Fibroblast of skin of left quadriceps (primary cell): ENCODE measurements around the gene RPN2.
"Not testable (repeated sequence)": the region's sequence is repeated elsewhere in the genome, so short reads cannot be mapped to it uniquely, and the experiment has no call there.

Experiments
- DNase-seq, 2 experiments: peaks; one replicate each; pipeline ENCODE4 v3.0.0-alpha.2; 2013; ENCODE audit warnings: low read depth in 2 of 2

Gene RPN2

DNA sequence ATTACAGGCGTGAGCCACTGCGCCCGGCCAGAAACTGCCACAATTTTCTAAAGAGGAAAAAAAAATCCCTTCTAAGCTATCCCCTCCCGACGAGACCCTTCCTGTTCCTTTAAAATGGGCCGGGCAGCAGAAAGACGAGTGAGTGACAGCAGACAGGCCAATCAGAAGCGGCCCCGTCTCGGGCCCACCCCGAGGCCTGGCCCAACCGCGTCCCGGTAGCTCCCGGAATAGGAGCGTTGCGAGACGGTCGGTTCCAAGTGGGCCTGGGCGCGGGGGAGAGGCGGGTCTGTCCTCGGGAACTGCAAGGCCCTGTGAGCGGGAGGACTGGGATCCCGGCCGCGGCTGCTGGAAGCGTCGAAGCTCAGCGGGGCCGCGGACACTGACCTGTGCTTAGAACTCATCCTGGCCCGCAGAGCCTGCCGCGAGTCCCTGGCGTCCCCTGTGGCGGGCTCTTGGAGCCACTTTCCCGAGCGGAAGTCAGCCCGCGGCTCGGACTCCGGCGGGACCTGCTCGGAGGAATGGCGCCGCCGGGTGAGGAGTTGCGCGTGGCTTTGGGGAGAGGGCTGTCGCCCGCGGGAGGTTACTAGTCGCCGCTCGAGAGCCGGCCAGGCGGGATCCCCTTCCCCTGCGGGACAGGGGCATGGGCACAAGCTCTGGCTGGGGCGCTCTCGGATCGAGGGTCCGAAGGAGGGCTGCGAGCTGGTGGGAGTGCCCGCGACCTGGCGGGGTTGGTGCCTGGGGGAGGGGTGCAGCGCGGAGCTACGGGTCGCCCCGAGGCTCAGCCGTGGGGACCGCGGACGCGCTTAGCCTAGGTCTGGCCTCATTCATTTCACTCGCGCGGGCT lies at the start of gene RPN2, which contains the start of gene MROH8:
TSS of gene RPN2 (plus strand) at position 492 of the 844 bp plus-strand sequence. CDS start at position 519, 27 bp downstream.
TSS of gene MROH8 (minus strand) at position 710 of the 844 bp plus-strand sequence.
- DNase-seq, result peak; percentile 96

DNA sequence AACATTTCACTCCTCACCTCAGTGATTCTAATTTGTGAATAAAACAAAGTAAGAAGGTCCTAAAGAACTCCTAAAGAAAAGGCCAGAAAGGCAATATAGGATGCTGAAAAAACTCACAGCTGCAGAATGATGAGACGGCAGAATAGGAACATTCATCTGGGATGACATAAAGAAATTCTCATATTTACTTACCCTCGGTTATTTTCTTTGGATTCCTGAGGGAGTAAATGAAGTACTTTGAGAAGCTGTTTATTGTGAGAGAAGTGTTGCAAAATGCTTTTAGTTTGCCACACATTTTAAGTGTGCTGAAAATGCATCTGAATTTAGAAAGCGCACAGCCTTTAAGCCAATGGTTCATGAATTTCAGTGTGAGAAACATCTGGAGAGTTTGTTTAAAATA lies 47.6 kb upstream of the RPN2 start:
- DNase-seq, result no peak

DNA sequence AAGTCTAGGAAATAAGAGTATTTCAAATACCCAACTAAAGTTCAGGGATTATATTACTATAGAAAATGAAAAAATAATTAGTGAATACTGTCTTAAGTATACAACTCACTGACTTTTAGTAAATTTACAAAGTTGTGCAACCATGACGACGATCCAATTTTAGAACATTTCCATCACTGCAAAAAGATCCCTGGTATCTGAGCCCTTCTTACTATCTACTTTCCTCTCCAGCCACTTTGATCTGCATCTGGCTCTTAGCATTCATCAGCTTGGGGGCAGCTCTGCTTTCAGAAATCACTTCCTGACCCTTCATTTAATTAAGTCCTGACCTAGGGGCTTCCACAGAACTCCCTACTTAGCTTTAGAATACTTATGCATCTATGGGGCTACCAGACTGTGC lies 45.2 kb upstream of the RPN2 start:
- no peak for DNase-seq

DNA sequence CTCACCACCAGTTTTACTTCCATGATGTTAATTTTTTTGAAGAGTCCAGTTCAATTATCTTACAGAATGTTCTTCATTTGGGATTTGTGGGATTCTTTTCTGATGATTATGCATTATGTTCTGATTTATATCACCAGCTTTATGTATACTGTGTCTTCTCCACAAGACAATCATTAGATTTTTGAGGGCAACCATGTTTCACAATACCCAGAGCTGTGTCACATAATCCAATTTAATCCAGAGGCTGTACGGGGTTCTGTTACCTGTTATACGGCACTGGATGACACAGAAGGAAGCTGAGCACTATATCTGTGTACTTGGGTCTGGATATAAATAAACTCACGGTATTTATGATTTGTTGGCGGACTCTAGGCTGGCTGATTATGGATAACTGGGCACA lies 41.6 kb upstream of the RPN2 start:
- DNase-seq, result no peak

DNA sequence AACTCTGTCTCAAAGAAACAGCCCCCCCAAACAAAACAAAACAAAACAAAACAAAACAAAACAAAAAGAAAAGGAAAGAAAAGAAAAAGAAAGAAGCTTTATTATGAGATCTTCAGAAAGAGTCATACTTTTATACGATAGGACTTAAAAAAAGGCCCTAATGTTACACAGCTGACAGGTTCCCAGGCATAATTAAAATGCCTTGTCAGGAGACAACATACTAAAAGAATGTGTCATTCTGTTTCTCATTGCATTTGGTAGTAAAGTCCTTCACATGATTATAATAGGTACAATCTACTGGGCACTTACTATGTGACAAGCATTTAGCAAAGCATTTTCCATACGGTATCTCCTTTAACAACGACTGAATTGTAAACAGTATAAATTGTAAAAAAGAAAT lies 36.4 kb upstream of the RPN2 start:
- no peak for DNase-seq

DNA sequence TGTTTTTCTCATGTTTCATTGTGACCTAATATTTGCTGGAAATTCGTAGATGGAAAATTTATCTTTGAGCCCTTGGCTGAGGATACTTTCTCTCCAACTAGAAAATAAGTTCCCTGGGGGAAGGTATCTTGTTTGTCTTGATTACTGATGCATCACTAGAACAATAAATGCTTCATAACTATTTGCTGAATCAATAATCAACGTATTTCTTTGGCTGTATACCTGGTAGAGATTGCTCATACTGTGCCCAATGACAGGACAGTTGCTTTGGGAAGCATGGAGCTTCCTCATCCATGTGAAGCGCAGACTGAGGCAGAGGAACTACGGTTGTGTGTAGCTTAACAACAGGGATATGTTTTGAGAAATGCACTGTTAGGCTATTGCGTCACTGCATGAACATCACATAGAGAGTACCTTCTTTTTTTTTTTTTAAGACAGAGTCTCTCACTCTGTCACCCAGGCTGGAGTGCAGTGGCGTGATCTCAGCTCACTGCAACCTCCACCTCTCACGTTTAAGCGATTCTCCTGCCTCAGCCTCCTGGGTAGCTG lies 34.2 kb upstream of the RPN2 start:
- no peak for DNase-seq

DNA sequence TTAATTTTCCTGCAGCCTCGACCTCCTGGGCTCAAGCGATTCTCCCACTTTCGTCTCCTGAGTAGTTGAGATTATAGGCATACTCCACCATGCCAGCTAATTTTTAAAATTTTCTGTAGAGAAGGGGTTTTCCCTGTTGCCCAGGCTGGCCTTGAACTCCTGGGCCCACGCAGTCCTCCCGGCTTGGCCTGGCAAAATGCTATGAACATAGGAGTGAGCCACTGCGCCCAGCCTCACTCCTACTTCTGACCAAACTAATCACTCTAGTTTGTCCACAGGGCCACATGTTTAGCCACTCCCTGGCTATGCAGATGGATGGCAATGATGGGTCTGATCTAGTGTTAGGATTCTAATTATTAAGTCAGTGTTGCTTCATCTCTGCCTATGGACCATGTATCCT lies 31.9 kb upstream of the RPN2 start:
- DNase-seq, result no peak

DNA sequence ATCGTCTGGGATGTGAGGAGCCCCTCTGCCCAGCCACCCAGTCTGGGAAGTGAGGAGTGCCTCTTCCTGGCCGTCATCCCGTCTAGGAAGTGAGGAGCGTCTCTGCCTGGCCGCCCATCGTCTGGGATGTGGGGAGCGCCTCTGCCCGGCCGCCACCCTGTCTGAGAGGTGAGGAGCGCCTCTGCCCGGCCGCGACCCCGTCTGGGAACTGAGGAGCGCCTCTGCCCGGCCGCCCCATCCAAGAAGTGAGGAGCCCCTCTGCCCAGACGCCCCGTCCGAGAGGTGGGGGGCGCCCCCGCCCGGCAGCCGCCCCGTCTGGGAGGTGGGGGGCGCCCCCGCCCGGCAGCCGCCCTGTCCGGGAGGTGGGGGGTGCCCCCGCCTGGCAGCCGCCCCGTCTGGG lies 28.3 kb upstream of the RPN2 start:
- DNase-seq, result not testable (repeated sequence)

DNA sequence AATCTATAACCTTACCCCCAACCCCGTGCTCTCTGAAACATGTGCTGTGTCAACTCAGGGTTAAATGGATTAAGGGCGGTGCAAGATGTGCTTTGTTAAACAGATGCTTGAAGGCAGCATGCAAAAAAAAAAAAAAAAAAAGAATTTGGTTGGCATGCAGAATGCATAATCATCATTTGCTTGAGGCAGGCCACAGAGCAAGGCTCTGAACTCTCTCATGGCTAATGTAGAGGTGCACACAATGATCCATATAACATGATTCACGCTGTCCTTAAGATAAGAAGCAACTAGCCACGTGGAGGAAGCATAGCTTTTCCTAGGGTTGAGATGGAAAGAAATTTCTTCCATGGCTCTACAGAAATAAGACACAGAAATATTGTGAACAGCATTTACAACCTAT lies 27.6 kb upstream of the RPN2 start:
- no peak for DNase-seq

DNA sequence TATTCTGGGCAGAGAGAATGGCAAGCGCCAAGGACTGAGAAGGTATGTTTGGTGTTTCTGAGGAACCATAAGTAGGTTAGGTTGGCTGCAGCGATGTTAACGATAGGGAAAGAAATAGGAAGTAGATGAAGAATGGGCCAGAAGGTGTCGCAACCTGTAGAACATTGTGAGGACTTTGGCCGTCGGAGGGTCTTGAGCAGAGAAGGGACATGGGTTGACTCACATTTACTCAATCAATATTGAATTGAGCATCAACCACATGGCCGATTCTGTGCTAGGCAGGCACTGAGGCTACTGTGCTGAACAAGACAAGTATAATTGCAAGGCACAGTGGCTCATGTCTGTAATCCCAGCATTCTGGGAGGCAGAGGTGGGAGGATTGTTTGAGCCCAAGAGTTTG lies 26.8 kb upstream of the RPN2 start:
- no peak for DNase-seq

DNA sequence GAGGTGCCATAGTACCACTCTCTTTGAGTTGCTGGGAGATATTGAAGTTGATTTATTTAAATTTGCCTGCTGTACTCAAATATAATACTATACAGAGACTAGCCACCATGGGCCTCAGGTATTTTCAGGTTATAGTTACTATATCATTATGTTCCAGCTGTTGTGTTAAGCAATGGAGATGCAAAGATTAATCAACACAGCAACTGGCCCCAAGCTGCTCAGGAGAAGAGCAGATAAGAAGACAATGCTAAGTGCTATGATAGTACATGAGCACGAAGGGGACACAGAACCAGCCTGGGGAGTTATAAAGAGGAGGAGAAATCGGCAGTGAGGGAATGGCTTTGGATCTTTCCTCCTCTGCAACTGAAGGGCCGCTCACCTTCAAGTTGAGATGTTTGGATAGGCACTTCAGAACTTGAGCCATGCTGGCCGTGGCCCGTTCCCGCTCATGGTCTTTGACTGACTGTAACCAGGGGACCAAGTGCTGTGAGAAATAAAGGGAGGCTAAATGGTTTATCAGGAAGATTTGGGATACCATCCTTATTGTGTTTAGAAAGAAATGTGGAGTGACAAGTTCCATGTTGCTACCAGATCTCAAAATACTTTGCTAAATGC lies 24.3 kb upstream of the RPN2 start:
- DNase-seq, result no peak

DNA sequence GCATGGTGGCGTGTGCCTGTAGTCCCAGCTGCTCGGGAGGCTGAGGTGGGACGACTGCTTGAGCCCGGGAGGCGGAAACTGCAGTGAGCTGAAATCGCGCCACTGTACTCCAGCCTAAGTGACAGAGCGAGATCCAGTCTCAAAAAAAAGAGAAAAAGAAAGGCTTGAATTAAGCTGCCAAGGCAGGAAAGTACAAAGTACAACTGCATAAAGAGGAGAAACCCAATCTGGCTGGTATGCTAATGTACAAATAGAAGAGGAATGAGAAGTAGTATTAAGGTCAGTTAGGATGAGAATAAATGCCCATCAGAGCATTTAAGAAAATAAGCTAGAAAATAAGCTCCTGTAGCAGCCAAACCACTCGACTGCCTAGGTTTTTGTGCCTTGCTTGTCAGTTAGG lies 23.1 kb upstream of the RPN2 start:
- DNase-seq, result no peak

DNA sequence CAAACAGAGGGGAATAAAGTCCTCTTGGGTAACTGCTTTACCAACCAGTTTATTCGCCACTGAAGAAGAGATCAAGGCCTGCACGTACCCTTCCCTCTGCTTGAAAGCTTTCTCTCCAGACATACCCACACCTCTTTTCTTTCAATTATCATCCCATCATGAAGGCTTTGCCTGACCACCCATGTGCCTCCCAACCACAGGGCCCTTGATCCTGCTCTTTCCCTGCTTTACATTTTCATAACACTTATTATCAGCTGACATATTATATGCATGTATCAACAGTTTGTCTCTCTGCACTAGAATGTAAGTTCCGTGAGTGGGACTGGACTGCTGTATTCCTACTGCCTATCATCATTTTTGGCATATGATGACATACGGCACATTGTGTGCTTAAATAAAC lies 20.9 kb upstream of the RPN2 start:
- no peak for DNase-seq

DNA sequence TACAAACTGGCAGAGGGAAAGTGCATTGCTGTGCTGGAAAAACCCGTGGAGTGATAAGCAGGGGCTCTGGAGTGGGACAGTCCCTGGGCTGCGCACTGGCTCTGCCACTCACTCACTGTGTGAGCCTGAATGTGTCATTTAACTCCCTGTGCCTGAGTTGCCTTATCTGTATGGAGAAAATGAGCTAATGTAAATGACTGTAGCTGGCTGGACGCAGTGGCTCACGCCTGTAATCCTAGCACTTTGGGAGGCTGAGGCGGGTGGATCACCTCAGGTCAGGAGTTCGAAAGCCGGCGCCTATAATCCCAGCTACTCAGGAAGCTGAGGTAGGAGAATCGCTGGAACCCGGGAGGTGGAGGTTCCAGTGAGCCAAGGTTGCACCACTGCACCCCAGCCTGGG lies 18.4 kb upstream of the RPN2 start:
- DNase-seq, result no peak

DNA sequence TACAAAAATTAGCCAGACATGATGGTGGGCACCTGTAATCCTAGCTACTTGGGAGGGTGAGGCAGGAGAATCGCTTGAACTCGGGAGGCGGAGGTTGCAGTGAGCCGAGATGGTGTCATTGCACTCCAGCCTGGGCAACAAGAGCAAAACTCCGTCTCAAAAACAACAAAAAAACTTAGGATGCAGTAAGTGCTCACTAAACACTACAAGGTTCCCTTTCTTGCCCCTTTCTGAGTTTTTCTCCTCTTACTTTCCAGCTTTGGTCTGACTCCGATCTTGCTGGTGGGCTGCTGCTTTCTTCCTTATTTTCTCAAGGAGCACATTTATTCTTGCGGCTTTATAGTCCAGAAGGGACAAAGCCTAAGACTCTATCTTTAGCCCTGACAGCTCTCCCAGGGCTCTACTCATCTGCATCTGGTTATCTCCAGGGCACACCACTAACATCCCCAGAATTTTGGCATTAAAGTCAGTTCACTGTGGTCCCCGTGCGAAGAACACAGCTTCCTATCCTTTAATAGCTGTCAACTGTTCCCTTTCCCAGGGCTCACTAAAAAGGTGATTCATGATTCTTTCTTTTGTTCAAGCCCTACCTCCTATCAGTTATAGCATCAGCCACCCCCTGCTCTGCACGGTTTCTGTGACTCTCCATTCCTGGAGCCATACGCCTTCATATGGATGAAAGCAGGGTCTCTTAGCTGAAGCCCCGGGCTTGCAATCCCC lies 17.1 kb upstream of the RPN2 start:
- no peak for DNase-seq

DNA sequence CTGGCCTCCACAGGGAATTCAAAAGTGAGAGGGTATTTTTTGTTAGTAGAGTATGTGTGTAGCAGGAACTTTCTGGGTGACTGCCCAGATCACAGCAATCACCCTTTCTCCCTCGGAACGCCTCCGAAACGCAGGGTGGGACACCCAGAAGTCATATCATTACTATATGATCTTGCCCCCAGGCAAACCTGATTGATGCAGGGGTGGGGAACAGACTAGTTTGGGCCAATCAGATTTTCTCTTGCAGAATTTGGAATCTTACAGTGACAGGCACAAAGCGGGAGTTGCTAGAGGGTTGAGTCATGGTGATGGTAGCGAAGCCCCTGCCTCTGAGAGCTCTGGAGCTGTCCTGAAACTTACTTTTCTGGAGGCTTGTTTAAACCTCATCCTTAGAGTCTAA lies 16.5 kb upstream of the RPN2 start:
- DNase-seq, result no peak

DNA sequence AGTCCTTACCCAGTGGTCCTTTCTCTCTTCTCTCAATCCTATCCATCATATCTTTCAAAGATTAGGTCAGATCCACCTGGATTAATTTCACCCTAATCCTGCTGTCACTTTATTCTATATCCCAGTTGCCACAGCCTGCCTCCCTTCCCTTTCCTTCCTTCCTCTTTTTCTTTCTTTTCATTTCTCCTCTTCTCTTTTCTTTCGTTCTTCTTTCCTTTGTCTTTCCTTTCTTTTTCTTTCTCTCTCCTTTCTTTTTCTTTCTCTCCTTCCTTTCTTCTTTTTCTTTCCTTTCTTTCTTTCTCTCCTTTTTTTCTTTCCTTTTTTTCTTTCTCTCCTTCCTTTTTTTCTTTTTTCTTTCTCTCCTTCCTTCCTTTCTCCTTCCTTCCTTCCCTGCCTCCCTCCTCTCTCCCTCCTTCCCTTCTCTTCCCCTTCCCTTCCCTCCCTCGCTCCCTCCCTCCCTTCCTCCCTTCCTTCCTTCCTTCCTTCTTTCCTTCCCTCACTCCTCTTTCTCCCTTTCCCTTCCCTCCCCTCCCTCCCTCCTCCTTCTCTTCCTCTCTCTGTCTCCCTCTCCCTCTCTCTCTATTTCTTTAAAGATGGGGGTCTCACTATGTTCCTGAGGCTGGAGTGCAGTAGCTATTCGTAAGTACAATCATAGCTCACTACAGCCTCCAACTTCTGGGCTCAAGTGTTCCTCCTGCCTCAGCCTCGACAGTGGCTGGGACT lies 15.1 kb upstream of the RPN2 start:
- DNase-seq, result no peak

DNA sequence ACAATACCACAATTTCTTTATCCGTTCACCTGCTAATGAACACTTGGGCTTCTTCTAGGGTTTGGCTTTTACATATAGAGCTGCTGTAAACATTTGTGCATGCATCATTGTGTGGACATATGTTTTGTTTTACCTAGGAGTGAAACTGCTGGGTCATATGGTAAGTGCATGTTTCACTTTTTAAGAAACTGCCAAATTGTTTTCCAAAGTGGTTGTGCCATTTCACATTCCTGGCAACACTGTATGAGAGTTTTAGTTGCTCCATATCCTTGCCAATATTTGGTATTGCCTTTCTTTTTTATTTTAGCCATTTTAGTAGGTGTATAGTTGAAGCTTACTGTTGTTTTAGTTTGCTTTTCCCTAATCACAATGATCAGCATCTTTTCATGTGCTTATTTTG lies 14.1 kb upstream of the RPN2 start:
- no peak for DNase-seq

DNA sequence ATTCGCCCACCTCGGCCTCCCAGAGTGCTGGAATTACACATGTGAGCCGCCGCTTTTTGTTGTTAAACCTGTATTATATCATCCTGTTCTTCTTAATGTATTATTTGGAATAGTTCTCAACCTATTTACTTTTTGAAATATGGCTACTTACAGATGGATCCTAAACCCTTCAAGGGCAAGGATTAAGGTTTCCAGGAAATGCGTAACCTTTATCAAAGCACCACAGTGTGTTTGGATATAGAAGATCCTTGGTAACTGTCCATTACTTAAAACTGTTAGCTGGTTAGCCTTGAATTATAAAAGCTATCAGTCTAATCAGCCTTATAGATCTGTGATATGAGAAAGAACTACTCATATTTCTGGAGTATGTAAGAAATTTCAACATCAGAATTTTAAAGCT lies 12.3 kb upstream of the RPN2 start:
- DNase-seq, result no peak

DNA sequence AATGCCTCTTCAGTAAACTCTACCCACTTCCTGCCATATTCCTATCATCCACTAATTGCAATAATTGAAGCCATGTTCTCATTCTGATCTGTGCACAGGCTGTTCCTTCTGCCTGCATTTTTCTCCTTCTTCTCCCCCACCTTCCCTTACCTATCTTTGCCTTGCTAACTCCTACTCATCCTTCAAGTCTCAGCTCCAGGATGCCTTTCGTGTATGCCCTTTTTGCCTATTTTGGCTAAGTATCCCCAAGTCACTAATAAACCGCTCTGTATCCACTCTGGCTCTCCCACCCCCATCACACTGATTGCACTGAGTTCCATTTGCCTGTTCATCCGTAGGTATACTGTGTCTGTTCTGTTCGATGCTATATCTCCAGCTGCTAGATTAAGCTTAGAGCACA lies 6.3 kb upstream of the RPN2 start:
- no peak for DNase-seq

DNA sequence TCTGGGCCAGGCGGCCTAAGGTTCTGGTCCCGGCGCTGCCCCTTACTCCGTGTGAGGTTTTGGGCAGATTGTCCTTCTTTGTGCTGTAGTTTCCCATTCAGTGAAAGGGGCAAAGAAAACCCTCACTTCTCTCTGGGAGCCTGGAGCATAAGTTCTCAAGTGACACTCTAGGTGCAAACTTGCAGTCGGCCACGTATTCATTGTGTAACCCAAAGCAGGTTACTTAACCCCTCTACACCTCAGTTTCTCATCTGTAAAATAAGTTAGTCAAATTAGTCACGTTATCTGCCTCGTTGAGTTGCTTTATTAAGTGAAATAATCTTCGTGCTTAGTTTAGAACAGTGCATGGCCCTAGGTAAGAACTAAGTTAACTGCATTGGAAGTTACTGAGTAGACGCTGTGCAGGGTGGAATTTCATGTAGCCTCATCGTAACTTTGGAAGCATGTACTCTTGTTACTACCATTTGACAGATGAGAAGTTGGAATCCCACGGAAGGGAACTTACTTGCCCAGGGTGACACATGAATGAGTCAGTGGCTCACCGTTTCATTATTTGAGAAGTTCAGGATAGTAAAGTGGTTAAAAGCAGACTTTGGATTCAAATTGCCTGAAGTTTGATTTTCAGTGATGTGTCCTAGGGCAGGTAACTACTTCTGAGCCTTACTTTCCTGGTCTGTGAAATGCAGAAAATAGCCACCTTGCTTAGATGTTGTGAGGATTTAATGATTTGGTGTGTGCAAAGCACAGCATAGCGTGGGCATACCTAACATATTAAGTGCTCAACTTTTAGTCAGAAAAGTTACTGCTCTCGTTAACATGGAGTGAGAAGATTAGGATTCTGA lies 774 bp downstream of the RPN2 start:
- no peak for DNase-seq
